PC-3 (cell line): ENCODE data around the gene PDLIM5. TPM values are rescaled to one million over a fixed set of nuclear protein-coding genes. Genes with fewer than 3 reads are reported as not detected.
A peak's percentile ranks its signal among the peaks of the same experiment; 100 is the strongest.

ENCODE experiments used
- ATAC-seq: fragments of 200-7000 bp; cut with Tn5 transposase; 2 replicates; pipeline ENCODE4 v1.9.1; 2020; ENCODE audit warnings: mild to moderate bottlenecking, moderate library complexity
- BruUV-seq: library from RNA; stranded (reverse); fragments of 400-500 nt; replicated peaks from 2 replicates; lab custom pipeline; 2021; lab: Mats Ljungman, UMichigan
- CTCF ChIA-PET: fragments of 300-600 bp; sonication (Branson Sonifier 250); formaldehyde crosslinking; loops from one replicate; lab custom pipeline; 2022; ENCODE audit warnings: antibody characterized with exemption; lab: Charles Lee
- POLR2A ChIA-PET: fragments of 300-600 bp; sonication (Branson Sonifier 250); formaldehyde crosslinking; loops from one replicate; lab custom pipeline; 2022; ENCODE audit warnings: antibody characterized with exemption; ENCODE audit not compliant: unreplicated experiment; lab: Charles Lee
- DNase-seq: peaks from one replicate; pipeline ENCODE4 v3.0.0-alpha.2; 2015
- H2AFZ ChIP-seq: fragments of 300-600 bp; sonication (generic); 2 replicates; pipeline ENCODE4 v1.6.0; 2016; ENCODE audit warnings: antibody characterized with exemption, low read length
- H3F3A ChIP-seq: fragments of 300-600 bp; sonication (generic); one replicate; pipeline ENCODE4 v1.6.0; 2017; ENCODE audit warnings: antibody characterized with exemption, low read length, control low read depth, mild to moderate bottlenecking; ENCODE audit not compliant: unreplicated experiment
- H3K27ac ChIP-seq: fragments of 300-600 bp; sonication (generic); 2 replicates; pipeline ENCODE4 v1.5.1; 2016; ENCODE audit warnings: mild to moderate bottlenecking, low read length
- H3K27me3 ChIP-seq: fragments of 300-600 bp; sonication (generic); 2 replicates; pipeline ENCODE4 v1.6.1; 2016; ENCODE audit warnings: low read length, mixed read lengths
- H3K36me3 ChIP-seq: fragments of 300-600 bp; sonication (generic); 2 replicates; pipeline ENCODE4 v1.6.1; 2016; ENCODE audit warnings: low read depth, mixed run types, low read length, mixed read lengths
- H3K4me1 ChIP-seq: fragments of 300-600 bp; sonication (generic); 2 replicates; pipeline ENCODE4 v1.5.1; 2016; ENCODE audit warnings: low read length; ENCODE audit not compliant: insufficient read depth
- H3K4me2 ChIP-seq: fragments of 300-600 bp; sonication (generic); 2 replicates; pipeline ENCODE4 v1.6.0; 2016; ENCODE audit warnings: low read length
- H3K4me3 ChIP-seq: fragments of 300-600 bp; sonication (generic); 2 replicates; pipeline ENCODE4 v1.5.1; 2016; ENCODE audit warnings: mild to moderate bottlenecking, low read length, mixed read lengths
- H3K79me2 ChIP-seq: fragments of 300-600 bp; sonication (generic); 2 replicates; pipeline ENCODE4 v1.6.1; 2017; ENCODE audit warnings: low read length, mixed read lengths
- H3K9ac ChIP-seq: fragments of 300-600 bp; sonication (generic); 2 replicates; pipeline ENCODE4 v1.6.0; 2016; ENCODE audit warnings: mild to moderate bottlenecking, low read length
- H3K9me2 ChIP-seq: fragments of 300-600 bp; sonication (generic); replicated peaks from 2 replicates; pipeline ENCODE4 v1.6.1; 2016; ENCODE audit warnings: mixed run types, low read length, mixed read lengths
- H3K9me3 ChIP-seq: fragments of 300-600 bp; sonication (generic); 2 replicates; pipeline ENCODE4 v1.6.1; 2016; ENCODE audit warnings: low read length, mixed read lengths
- H4K20me1 ChIP-seq: fragments of 300-600 bp; sonication (generic); 2 replicates; pipeline ENCODE4 v1.6.1; 2016; ENCODE audit warnings: low read length, mixed read lengths
- CTCF ChIP-seq: fragments of 300-600 bp; sonication (generic); conservative IDR thresholded peaks from 2 replicates; pipeline ENCODE4 v1.5.1; 2017; ENCODE audit warnings: antibody characterized with exemption, low read depth, mild to moderate bottlenecking, low read length
- EZH2 ChIP-seq: fragments of 300-600 bp; sonication (generic); IDR thresholded peaks from one replicate; pipeline ENCODE4 v1.6.1; 2017; ENCODE audit warnings: antibody characterized with exemption, mild to moderate bottlenecking, low read length; ENCODE audit not compliant: unreplicated experiment
- EZH2phosphoT487 ChIP-seq: fragments of 300-600 bp; sonication (generic); IDR thresholded peaks from 2 replicates; pipeline ENCODE4 v1.6.1; 2018; ENCODE audit warnings: mild to moderate bottlenecking, antibody characterized with exemption, low read length, borderline replicate concordance
- intact Hi-C: fragments of 100-400 bp; cut with micrococcal nuclease; formaldehyde crosslinking; loops from 2 replicates; pipeline ENCODE4 v1.9.0; 2023
- total RNA-seq: library from RNA; depleted of rRNA; stranded (reverse); fragments of >200 nt; gene quantifications from 2 replicates; pipeline ENCODE4 v1.2.3, GENCODE V29; 2014

Gene PDLIM5
- total RNA-seq, 1 experiment from 2014 or later = 57.8 TPM

GRCh38 chr4:94410678-94411206, 41.0 kb upstream of the PDLIM5 start:
- H3K9me3 ChIP-seq = no peaks in the 10 kb centered on the region
- no peak for TF ChIP-seq EZH2
- intact Hi-C loops = no loop called here
- H3K27ac ChIP-seq = no peak overlapping the region
- no peaks in the 10 kb centered on the region for H3F3A ChIP-seq
- POLR2A ChIA-PET = interaction anchor here (0.6 kb wide), 1 partner anchor 42 kb away, joined by 11 read pairs; no protein-coding TSS in a partner anchor
- H4K20me1 ChIP-seq = no peaks in the 10 kb centered on the region
- no peak overlapping the region for H3K4me2 ChIP-seq
- CTCF ChIA-PET = no interaction called here
- H3K36me3 ChIP-seq = no peaks in the 10 kb centered on the region
- no peaks in the 10 kb centered on the region for H3K27me3 ChIP-seq
- H3K9ac ChIP-seq = no peak overlapping the region
- ATAC-seq = no peak; the same call in 1 of the 2 replicates
- H3K9me2 ChIP-seq = no peaks in the 10 kb centered on the region
- H3K4me1 ChIP-seq = peaks cover 27% of the 10 kb centered on the region
- DNase-seq = peak; percentile 22
- no peaks in the 10 kb centered on the region for H3K79me2 ChIP-seq
- no TSS peak for BruUV-seq
- no peak overlapping the region for H3K4me3 ChIP-seq
- no peak overlapping the region for H2AFZ ChIP-seq

GRCh38 chr4:94411296-94411695, 40.4 kb upstream of the PDLIM5 start:
- ATAC-seq (no peak), DNase-seq (no peak)
- no TSS peak for BruUV-seq
- no peak for TF ChIP-seq EZH2phosphoT487
- Histone ChIP-seq H3K9me3 (no peaks in the 10 kb centered on the region), H3K9ac (no peak overlapping the region), H3K36me3 (no peaks in the 10 kb centered on the region), H3K79me2 (no peaks in the 10 kb centered on the region), H3K9me2 (no peaks in the 10 kb centered on the region), H3K4me2 (no peak overlapping the region), H3K27me3 (no peaks in the 10 kb centered on the region), H2AFZ (no peak overlapping the region), H3F3A (no peaks in the 10 kb centered on the region), H3K27ac (no peak overlapping the region), H3K4me3 (no peak overlapping the region), H4K20me1 (no peaks in the 10 kb centered on the region), H3K4me1 (peaks cover 27% of the 10 kb centered on the region)
- intact Hi-C loops = no loop called here
- ChIA-PET CTCF (no interaction called here), POLR2A (interaction anchor here (0.6 kb wide), 1 partner anchor 192 kb away, joined by 3 read pairs; no protein-coding TSS in a partner anchor)

GRCh38 chr4:94412019-94412657, 39.6 kb upstream of the PDLIM5 start:
- Histone ChIP-seq H3K4me3 (peak overlapping the region; percentile 37), H3K9ac (no peak overlapping the region), H3F3A (no peaks in the 10 kb centered on the region), H3K79me2 (no peaks in the 10 kb centered on the region), H3K27me3 (no peaks in the 10 kb centered on the region), H3K4me2 (peak overlapping the region; percentile 48), H3K9me3 (no peaks in the 10 kb centered on the region), H3K36me3 (no peaks in the 10 kb centered on the region), H3K4me1 (peaks cover 23% of the 10 kb centered on the region), H4K20me1 (no peaks in the 10 kb centered on the region), H3K27ac (peak overlapping the region; percentile 39; the same call in 1 of the 2 replicates), H2AFZ (peak overlapping the region; percentile 24), H3K9me2 (no peaks in the 10 kb centered on the region)
- intact Hi-C loops = no loop called here
- TF ChIP-seq CTCF = no peak
- DNase-seq = no peak
- BruUV-seq = no TSS peak
- ChIA-PET CTCF (no interaction called here), POLR2A (no interaction called here)
- no peak for ATAC-seq
